GM19035 (cell line): ENCODE results near the gene IVL.

Source experiments
- ATAC-seq: cut with Tn5 transposase; IDR thresholded peaks from one replicate; pipeline ENCODE4 v1.9.1; 2021; ENCODE audit not compliant: unreplicated experiment

IVL gene, protein sequence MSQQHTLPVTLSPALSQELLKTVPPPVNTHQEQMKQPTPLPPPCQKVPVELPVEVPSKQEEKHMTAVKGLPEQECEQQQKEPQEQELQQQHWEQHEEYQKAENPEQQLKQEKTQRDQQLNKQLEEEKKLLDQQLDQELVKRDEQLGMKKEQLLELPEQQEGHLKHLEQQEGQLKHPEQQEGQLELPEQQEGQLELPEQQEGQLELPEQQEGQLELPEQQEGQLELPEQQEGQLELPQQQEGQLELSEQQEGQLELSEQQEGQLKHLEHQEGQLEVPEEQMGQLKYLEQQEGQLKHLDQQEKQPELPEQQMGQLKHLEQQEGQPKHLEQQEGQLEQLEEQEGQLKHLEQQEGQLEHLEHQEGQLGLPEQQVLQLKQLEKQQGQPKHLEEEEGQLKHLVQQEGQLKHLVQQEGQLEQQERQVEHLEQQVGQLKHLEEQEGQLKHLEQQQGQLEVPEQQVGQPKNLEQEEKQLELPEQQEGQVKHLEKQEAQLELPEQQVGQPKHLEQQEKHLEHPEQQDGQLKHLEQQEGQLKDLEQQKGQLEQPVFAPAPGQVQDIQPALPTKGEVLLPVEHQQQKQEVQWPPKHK

DNA sequence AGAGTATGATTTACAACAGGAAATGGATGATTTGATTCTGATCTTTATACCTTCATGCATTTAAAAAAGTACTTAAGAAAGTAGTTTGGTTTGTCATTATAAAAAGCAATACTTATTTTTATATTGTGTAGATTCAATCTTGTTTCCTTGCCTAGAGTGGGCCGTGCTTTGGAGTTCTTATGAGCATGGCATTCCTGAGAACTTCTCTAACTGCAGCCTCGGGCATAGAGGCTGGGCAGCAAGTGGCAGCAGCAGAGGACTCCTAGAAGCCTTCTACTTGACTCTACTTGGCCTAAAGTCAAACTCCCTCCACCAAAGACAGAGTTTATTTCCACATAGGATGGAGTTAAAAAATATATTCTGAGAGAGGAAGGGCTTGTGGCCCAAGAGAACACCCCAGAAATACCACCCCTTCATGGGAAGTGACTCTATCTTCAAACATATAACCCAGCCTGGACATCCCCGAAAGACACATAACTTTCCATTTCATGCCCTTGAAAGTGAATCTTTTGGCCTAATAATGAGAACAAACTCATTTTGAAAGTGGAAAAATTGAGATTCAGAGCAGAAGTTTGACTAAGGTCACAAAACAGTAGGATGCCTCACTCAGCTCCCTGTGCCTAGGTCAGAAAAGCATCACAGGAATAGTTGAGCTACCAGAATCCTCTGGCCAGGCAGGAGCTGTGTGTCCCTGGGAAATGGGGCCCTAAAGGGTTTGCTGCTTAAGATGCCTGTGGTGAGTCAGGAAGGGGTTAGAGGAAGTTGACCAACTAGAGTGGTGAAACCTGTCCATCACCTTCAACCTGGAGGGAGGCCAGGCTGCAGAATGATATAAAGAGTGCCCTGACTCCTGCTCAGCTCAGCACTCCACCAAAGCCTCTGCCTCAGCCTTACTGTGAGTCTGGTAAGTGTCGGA, at the start of gene IVL:
IVL (plus strand) TSS at position 861 of the 916 bp plus-strand sequence. CDS start 1,252 bp downstream, outside the sequence.
- no peak for ATAC-seq

GRCh38 chr1:152859696-152860095, 48.6 kb upstream of the IVL start, which contains the start of gene LCE7A:
Gene LCE7A, plus strand, starts transcription at chr1:152859996. Its CDS starts 702 bp downstream, at chr1:152860698.
- ATAC-seq: no peak

DNA sequence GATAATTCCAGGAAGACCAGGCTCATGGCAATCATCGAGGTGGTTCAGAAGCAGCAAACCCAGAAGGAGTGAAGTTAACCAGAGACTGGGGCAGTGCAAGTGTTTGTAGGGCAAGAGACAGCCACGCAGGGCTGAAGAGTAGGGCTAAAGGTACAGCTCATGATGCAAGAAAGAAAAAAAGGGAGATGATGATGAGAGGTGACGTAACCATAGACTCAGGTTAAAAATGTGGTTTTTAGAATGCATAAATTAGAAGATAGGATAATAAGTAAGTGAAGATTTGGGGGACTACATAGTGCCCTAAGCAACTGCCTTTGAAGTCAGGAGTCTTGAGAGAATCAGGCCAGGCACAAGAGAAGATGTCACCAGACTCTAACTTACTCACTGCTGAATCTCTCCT, 48.2 kb upstream of the IVL start:
- ATAC-seq: no peak

GRCh38 chr1:152861374-152861773, 47.0 kb upstream of the IVL start:
- no peak for ATAC-seq

- no peak for ATAC-seq
These were observed 43.9 kb upstream of the IVL start for GRCh38 chr1:152864443-152864842.

GRCh38 chr1:152866321-152866720, 42.0 kb upstream of the IVL start:
- ATAC-seq: no peak

GRCh38 chr1:152869808-152870419, 38.4 kb upstream of the IVL start:
- ATAC-seq: peak; percentile 54

GRCh38 chr1:152870831-152871730, 37.3 kb upstream of the IVL start:
- peak; percentile 30 for ATAC-seq

DNA sequence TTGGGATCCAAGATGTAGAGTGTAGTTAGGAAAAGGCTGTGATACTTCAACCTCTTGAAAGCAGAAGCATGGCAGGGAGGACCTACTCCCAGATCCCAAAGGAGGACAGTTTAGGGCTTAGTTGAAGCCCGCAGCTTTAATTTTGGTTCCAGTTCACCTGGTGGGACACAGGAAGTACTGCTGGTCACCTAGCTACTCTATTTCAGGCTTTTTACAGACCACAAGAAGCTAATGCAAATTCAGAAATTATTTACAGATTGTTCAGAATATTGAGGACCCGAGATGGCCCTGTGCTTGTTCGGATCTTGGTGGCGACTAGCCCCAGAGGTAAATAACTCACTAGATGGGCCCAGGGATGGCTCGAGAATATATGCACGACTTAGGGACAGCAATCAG, 36.6 kb upstream of the IVL start:
- peak; percentile 62 for ATAC-seq

DNA sequence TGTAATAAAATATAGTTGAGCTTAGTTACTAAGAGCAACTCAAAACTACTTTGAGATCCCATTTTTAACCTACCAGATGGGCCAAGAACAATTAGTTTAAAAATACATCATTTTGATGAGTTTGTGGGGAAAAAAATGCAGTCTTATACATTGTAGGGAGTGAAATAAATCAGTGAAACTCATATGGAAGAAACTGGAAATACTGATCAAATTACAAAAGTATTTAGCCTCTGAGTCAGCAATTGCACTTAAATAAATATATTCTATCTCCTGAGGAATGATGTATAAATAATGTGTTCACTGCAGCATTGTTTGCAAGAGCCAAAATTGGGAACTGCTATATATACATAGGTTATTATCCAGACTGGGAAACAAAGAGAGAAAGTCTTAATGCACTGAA, 34.9 kb upstream of the IVL start:
- ATAC-seq: no peak

GRCh38 chr1:152876827-152877226, 31.5 kb upstream of the IVL start:
- ATAC-seq: no peak

DNA sequence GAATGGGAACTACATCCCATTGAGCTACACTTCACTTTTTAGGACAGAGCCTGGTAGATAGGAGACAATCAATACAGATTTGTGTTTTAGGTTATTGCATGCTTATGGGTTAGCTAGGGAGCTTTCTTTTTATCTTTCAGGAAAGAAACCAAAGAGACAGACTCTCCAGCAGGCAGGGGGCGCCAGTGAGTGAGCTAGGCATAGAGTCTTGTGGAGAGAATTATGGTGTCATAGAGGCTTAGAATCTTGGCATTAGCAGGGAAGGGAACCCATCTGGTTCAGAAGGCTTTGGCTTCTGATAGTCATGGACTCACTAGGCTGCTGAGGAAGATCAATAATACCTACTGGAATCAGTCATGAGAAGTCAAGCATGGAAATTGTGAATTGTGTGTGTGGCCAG, 30.3 kb upstream of the IVL start, which contains the start of gene SMCP:
SMCP (plus strand) TSS at position 281 of the 400 bp plus-strand sequence. CDS start 6,101 bp downstream, outside the sequence.
- ATAC-seq: no peak

GRCh38 chr1:152879559-152880198, 28.7 kb upstream of the IVL start:
- ATAC-seq: no peak

DNA sequence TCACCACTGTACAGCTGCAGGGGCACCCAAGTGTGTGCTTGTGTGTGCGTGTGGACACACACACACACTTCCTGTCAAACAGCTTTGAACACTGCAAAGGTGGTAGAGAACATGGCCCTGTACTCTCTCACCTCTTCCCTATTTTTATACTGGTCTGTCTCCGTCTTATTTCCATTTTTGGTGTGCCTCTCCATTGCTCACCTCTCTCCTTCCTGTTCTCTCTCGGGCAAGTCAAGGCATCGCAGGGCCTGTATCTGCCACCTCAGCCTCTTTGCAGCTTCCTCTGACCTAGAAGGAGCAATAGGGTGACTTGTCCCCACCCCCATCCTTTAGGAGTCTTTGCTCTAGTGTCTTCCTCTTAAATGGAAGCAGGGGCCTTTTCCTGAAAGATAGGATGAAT, 28.0 kb upstream of the IVL start:
- ATAC-seq: no peak

- peak; percentile 67 for ATAC-seq
These were observed 27.4 kb upstream of the IVL start for GRCh38 chr1:152880907-152881306.

GRCh38 chr1:152884085-152884484, 24.3 kb upstream of the IVL start:
- no peak for ATAC-seq

DNA sequence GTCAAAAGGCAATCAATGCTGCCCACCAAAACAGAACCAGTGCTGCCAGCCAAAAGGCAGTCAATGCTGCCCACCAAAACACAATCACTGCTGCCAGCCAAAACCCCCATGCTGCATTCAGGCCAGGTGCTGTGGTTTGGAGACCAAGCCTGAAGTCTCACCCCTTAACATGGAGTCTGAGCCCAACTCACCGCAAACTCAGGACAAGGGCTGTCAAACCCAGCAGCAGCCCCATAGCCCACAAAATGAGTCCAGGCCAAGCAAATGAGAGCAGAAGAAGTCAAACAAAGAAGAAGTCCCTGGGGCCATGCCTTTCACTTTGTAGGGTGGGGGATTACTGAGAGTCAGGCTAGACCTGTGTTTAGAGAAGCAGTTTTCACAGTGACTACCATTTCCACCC, 23.8 kb upstream of the IVL start:
- ATAC-seq: no peak

DNA sequence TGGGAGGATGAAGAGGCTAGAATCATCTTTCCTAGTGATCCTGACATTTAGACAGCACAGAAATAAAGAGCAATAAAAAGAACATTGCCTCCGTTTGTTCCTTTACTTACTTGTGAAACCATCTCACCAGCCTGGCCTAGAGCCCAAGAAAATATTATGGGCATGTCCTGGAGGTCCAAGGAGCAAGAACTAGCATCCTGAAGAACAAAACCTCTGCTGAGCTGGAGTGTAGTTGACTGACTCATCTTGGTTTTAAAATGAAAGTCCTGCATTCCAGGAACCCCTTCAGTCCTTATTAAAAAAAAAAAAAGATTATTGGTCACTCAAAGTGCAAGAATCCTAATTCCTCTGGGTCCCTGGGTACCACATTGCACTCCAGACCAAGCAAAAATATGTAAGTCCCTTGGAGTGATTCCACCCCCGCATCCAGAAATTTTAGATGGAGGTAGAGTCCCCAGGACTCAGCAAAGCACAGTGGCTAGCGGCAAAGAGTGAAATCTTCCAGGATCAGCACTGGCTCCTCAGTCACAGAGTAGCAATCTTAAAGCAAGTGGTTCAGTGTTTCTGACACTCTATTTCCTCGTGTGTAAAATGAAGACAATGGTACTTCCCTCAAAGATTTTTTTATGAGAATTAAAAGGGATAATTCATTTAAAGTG, 23.3 kb upstream of the IVL start:
- no peak for ATAC-seq

DNA sequence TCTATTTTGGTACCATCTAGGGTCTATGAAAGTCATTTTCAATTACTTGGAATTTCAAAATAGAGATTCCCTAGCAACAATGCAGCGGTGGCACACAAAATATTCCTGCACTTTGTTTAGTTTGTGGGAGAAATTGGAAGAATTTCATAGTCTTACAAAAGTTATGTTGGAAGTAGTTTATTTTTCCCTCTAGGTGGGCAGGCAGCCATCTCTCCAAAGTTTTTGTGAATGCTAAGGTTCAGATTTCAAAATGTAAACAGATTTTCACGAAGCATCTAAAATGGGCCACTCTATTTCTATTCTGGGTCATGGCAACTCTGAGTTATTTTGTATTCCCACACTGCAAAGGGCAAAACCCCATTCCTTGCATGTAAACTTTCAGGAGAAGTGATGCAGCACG, 22.3 kb upstream of the IVL start:
- no peak for ATAC-seq
